GM21360 (cell line): ENCODE measurements around the gene ADAR.

Experiments used
- ATAC-seq: cut with Tn5 transposase; IDR thresholded peaks from one replicate; pipeline ENCODE4 v1.9.1; 2021; ENCODE audit warnings: mild to moderate bottlenecking, moderate library complexity; ENCODE audit not compliant: unreplicated experiment

The ADAR gene

DNA sequence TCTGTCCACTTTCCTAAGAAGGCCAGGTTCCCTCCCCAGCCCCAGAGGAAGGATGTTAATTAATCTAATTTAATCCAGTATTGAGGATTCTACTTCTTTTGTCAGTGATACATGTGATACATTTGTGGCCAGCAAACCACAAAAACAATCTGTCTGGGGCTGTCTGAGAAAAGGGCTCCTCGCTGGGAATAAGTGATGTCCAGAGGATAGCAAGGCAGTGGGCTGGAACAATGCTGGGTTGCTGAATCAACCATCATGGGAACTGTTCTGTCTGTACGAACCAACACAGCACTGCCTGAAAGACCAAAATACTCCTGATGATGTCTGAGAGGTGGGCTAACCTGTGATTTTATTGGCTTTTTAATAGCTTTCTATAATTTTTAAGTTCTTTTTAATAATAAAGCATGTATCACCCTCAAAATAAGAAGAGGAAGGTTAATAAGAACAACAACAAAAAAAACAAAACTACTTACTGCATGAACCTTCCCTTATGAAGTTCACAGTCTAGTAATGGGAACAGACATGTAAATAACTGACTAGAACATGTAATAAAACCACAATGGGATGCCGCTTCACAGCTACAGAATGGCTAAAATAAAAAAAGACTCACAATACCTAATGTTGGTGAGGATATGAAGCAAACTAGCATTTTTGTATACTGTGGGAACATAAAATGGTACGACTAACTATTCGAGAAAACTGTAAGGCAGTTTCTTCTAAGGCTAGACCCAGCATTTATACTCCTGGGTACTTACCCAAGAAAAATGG is 11.4 kb upstream of the ADAR start:
- ATAC-seq: no peak

DNA sequence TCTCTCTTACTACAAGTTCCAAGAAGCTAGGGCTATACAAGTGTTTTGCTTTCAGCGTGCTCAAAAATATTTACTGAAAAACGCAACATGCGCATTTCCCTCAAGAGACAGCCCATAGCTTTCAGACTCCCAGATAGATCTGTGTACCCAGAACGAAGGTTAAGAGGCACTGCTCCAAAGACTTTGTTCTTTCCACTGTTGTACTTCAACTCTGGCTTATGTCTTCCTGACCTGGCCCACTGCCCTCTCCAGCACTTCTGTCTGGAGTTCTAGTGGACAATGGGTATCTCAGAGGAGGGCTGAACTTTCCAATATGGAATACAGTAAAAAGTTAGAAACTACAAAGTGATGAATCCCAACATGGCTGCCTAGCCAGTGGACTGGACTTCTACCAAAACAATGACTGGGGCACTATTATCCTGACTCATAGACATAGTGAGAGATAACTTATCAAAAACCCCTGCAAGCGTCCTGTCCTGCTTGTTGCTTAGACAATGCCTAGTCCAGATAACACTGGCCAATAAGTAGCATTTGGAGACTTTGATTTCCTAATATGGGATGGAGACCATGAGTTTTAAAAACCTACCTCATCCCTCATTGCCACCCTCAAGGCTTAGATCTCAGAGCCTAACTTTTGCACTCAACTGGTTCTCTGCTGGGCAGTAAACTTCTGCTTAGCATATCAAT is 8.8 kb upstream of the ADAR start:
- no peak for ATAC-seq

DNA sequence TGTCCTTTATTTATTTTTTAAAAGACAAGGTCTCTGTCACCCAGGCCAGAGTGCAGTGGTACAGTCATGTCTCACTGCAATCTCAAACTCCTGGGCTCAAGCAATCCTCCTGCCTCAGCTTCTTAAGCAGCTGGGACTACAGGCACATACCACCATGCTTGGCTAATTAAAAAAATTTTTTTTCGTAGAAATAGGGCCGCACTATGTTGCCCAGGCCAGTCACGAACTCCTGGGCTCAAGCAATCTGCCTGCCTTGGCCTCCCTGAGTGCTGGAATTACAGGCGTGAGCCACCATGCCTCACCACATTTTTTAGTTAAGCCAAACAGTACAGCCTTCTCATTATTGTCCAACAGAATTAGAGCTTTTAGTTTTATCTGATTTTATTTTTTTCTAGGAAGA is 7.4 kb upstream of the ADAR start:
- no peak for ATAC-seq

DNA sequence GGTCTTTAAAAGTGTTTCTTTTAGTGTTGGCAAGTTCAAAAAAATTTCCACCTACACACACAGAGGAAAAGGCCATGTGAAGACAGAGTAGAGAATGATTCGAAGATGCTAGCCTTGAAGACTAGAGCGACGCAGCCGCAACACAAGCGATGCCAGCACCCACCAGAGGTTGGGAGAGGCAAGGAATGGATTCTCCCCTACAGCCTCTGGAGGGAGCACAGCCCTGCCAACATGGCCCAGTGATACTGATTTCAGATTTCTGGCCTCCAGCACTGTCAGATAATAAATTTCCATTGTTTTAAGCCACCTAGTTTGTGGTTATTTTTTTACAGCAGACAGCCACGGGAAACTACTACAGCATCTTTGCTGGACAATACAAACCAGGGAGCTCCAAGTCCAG is 6.9 kb upstream of the ADAR start:
- no peak for ATAC-seq

DNA sequence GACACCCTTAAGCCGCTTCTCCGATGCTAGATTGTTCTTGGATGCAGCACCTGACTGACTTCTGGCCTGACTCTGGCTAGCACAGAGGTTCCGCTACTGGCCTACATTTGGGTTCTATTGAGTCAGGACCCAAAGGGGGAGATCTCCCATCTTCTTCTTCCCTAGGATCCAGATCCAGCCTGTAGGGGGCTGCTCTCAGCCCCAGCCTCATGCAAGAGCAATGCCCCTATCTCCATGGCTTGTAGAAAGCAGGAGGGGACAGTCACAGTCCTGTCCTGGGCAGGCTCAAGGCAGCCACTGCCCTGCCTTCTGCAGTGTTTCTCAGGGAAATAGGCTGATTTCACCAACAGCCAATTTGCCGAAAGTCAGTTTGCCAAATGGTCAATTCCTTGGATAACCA is 6.3 kb upstream of the ADAR start:
- ATAC-seq: no peak

DNA sequence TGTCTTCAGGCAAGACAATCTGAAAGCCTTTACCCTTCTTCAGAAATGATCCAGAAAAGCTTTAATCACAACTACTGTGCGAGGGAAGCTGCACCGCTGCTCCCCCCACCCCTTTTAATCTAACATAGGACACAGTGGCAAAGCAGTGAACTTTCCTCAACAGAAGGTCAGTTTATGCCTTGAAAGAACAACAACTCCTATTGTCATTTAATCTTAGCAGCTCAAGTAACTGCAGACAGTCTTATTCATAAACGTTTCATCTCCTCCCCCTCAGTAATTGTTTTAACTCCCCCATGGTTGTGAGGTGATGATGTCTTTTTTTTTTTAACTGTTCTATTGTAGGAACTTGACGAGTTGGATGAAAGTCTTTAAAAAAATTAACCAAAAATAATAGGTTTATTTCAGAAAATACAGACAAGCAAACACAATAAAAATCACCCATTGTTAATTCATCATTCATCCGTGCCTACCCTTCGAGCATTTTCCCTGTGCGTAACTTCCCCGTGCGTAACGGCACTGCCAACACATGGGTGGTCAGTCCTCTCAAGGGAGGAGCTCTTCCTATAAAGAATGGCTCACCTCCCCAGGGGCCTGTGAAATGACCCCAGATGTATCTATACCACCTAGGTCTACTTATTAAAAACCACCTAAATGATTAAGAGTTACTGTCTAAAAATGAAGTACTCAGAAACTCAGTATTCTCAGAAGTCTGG is 3.3 kb upstream of the ADAR start:
- ATAC-seq: no peak

DNA sequence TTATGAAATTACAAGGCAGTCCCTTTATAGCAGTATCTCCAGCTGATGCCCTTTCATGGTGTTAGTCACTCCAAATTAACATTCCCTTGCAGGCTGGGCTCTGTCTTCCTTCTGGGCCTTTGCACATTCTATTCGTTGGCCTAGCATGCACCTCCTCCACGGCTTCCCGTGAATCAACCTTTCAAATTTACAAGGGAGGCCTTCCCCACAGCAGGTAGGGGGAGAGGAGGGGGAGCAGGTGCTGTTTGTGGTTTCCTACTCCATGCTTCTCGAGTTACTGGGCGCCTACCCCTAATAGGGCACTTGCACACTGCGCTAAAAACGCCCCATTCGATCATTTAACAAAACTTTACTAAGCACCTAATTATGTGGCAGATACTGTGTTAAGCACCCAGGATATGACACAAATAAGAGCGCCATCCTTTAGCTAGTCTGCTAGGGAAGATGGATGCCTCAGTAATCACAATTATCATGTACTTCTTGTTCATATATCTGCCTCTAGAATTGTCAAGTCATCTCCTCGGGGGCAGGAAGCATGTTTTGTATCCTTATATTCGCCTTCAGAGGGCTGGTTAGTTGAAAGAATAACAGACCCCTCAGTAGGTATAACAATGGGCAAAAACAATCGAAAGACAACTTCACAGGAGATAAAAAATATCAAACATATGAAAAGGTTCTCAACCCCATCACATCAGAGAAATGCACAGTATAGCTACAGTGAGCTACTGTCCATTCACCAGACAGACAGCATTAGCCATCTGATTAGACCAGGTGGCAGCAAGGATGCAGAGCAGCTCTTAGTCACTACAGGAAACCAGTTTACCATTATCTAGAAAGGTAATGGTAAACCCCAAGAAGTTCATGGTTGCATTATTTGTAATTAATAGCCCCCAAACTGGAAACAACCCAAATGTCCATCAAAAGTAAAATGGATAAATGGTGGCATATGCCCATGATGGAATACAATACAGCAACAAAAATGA is 1.7 kb upstream of the ADAR start:
- ATAC-seq: no peak

DNA sequence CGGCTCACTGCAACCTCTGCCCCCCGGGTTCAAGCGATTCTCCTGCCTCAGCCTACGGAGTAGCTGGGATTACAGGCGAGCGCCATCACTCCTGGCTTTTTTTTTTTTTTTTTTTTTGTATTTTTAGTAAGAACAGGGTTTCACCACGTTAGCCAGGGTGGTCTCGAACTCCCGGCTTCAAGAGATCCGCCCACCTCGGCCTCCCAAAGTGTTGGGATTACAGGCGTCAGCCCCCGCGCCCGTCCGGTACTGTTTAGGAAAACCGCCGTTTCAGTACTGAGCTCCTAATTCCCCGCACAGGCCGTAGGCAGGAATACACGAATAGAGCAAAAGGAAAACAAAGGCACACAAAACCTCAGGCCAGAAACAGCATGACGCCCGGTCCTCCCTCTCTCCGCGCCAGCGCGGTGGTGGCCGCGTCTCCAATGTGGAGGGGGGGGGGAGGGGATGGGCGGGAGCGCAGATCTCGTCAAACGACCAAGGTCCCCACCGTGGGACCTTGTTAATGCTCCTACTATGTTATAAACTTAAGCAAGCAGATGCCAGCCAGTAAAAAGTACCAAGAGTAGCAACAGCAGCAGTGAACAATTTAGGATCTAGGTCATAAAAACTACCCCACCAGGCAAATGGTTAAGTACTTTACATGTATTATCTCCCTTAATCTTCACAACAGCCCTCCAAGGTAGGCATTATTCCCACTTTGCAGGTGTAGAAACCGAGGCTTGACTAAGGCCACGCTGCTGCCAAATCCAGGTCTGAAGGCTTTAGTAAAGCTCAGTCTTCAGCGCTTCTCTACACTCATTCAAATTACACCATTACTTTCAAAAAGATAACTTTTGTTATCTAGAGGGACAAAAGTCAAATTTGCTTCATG is 648 bp upstream of the ADAR start:
- no peak for ATAC-seq

DNA sequence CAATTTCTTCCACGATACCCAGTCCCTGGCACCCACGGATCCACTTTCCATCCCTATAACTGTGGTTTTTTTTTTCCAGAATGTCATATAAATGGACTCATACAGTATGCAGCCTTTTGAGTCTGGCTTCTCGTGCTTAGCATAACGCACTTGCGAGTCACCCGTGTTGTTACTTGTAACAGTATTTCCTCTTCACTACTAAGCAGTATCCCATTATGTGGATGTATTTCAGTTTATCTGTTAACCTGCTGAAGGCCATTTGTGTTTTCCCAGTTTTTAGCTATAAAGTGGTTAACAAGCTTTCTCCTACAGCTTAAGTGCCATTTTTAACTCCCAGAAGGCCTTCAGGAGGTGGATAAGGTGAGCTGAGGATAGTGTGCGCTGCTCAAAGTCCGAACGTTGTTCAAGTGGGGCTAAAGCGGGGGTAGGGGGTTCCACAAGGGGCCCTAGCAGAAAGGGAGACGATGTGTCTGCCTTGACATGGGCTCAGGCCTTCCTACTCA is 829 bp downstream of the ADAR start:
- no peak for ATAC-seq

DNA sequence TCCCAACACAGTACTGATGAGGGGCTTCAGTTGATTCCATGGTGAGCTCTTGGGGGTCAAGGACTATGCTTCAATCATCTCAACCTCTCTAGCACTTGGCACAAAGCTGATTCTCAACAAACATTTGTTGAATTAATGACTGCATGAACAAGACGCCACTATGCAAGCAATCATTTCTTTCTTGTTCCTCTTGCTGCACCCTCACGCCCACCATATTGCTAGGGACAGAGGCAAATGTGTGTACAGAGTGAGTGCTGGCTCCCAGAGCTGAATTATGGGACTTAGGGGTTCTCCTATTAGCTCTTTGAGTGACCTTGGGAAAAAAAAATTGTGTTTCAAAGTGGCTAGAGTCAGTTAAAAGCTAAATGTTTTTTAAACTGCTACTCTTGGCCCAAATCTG is 2.5 kb downstream of the ADAR start:
- ATAC-seq: no peak

DNA sequence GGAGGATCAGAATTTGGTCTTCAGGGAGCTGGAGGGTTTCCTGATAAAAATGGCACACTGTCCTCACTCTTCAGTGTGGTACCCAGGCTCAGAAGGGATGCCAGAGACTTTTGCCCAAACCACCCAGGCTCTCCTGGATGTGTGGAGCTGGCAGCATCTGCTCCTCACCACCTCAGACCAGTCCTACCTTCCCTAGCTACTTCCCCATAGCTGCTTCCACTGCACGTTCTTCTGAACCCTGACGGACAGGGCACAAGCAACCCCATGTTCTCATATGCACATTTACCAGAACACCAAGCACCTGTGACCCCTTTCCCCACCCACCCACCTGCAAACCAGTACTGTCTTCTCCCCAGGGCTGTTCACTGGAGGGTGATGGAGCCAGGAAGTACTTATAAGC is 4.7 kb downstream of the ADAR start:
- no peak for ATAC-seq

DNA sequence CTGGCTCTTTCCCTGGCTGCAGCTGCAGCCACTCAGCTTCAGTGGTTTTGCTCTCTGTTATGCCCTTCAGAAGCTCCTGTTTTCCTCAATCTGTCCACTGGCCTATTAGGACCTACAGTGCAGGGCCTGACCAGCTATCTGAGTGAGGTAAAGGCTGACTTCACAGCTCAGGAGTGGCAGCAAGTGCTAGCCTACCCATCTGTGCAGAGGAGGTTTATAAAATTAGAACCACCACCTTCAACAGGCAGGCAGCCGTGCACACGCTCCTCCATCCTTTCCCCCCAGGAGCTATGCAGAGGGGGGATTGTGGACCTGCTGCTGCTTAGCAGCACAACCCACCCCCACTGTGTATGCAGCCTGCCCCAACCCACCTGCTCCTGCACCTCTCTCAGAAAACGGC is 8.3 kb downstream of the ADAR start:
- no peak for ATAC-seq

DNA sequence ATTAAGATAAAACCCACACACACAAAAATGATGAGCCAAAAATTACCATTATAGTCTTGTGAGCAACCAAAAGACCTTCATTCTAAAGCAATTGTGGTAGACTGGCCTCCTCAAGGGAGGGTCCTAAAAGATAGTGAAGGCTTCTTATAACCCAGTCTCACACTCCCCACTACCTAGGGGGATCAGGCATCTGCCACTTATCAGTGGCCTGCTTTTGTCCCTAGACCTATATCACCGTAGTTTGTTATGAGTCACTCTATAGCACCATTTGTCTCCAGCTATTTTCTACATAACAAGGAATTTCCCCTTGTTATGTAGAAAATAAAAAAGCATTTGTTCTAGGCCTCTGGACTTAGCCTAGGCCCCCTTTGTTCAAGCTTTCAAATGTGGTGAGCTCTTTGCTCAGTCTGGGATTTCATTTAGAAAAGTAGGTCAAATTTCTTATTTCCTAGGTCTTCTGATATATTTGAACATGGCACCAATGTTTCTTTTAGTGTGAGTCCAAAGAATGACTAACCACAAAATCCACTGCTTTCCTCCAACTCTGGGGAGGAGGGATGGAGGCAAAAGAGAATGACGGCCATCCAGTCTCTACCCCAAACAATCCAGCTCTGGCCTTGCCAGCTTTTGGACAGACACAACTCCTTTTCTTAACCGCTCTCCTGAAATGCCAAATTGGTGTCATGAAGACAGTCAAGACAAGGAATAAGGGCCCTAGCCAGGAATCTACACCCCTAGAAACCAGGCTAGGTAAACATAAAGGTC is 8.9 kb downstream of the ADAR start:
- no peak for ATAC-seq

DNA sequence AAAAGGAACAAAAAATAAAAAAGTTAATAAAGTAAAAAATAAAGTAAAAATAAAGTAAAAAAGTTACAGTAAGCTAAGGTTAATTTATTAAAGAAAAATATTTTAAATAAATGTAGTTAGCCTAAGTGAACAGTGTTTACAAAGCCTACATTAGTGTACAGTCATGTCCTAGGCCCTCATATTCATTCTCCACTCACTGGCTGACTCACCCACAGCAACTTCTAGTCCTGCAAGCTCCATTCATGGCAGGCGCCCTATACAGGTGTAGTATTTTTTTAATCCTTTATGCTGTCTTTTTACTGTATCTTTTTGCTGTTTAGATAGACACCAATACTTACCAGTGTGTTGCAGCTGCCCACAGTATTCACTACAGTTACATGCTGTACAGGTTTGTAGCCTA is 12.4 kb downstream of the ADAR start:
- ATAC-seq: no peak

DNA sequence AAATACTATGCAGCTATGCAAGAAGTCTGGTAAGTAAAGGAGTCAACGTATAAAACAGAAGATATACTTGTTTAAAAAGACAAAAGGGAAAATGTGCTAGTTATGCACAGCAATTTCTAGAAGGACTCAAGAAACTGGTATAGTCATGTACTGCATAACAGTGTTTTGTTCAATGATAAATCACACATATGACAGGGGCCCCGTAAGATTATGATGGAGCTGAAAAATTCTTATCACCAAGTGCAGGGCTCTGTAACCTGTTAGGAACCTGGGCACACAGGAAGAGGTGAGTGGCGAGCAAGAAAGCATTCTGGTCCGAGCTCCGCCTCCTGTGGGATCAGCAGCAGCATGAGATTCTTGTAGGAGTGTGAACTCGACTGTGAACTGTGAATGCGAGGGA is 13.2 kb downstream of the ADAR start:
- no peak for ATAC-seq

DNA sequence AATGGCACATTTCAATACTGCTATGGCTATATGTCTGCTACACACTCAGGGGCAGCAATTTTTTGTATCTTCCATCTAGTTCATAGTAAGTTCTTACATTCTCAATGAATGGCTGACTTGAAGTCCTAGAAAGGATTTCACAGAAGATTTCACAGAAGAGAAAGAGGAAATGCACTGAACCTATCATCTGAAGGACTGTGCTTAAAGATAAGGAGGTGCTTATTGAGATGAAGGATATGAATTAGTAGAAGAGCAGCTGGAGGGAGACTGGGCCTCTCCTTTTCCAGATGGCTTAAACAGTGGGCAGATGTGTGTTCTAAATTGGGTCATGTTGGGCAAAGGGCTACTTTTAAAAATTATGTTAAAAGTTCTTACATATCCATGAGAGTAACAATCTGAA is 14.6 kb downstream of the ADAR start:
- no peak for ATAC-seq

DNA sequence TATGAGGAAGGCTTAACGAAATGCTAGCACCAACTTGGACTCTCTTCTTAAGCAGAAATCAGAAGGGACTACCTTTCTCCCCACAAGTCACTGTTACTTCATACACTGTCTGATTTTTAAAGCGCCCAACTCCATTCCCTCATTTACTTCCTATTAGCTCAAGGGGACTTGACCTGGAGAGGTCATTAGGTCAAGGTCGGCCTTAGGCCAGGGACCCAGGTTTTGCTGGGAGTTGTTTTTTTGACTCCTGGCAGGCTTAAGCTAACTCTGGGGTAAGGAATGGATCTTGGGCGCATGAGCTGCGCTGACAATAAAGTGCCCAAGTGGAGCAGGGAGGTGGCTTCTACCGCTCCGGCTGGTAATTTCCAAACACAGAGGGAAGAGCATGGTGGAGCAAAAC is 16.8 kb downstream of the ADAR start:
- ATAC-seq: no peak

DNA sequence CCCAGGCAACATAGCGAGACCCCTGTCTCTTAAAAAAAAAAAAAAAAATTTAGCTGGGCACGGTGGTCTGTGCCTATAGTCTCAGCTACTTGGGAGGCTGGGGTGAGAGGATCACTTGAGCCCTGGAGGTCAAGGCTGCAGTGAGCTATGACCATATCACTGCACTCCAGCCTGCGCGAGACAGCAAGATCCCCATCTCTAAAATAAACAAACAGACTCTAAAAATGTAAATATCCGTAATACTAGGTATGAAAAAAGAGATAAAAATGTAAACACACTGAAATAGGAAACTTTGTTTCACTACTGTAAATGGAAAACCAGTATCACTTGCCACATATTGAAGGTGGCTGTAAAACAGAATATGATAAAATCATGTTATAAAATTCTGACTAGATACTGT is 17.2 kb downstream of the ADAR start:
- no peak for ATAC-seq

DNA sequence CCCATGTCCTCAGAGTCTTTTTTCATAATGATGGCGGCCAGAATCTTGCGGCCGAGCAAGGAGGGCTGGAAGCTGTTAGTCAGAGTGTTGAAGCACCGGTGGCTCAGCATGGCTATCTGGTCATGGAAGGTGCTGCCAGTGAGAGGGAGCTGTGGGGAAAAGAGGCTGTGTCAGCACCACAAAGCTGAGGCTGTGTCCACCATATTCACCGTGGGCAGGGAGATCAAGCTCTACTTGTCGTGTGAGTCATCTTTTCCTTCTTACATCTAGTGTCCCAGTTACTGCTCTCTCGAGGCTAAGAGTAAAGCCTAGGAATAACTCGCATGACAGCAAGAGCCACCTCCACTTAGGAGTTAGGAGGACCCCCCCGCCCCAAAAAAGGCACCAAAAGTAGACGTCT is 18.2 kb downstream of the ADAR start:
- ATAC-seq: no peak
